ENCODE measurements around the gene AGPAT4. TPM values are rescaled to one million over a fixed set of nuclear protein-coding genes. Genes with fewer than 3 reads are reported as not detected.
A peak's percentile ranks its signal among the peaks of the same experiment; 100 is the strongest.

The AGPAT4 gene
- total and polyA plus RNA-seq, 2 of the 13 experiments (the other 11 are each of a cell fraction or from before 2014, with no cell fraction given): 0.07 to 0.13 TPM

DNA sequence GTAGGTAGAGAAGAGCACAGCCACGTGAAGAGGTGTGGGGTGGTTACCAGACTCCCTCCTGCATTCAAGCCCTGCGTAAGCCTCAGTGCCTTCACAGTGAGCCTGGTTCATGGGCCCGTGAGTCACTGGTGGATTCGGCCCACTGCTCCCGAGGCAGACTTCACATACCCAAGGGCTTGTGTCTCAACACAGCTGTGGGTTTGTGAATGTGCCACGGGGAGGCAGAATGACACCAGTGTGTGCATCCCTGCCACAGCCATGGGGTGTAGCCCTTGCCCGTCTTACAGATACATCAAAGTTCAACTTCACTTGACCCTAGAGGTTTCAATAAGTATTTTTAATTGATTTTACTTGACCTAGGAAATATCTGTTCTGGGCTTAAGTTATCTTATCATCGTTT is 173.8 kb downstream of the AGPAT4 start:
- Histone ChIP-seq H3K9me3 (ENCODE audit: low read length) (no peaks in the 10 kb centered on the region), H4K20me1 (ENCODE audit: insufficient read depth, low read length) (no peaks in the 10 kb centered on the region), H3K27ac (ENCODE audit: extremely low read length, insufficient read depth, low read length) (no peak overlapping the region), H3K4me1 (ENCODE audit: insufficient read depth, low read length) (no peaks in the 10 kb centered on the region), H2AFZ (ENCODE audit: low read length) (no peak overlapping the region), H3K9ac (ENCODE audit: insufficient read depth, low read depth, low read length) (no peak overlapping the region), H3K4me2 (ENCODE audit: low read depth, low read length) (no peak overlapping the region), H3K79me2 (ENCODE audit: insufficient read depth, low read length) (no peaks in the 10 kb centered on the region), H3K4me3 (replicated peaks in 1 of 3; ENCODE audit: insufficient read depth in 1 of 3, low read depth in 2 of 3, low read length in 3 of 3) (no peak overlapping the region), H3K36me3 (replicated peaks in 1 of 2; ENCODE audit: control insufficient read depth in 1 of 2, insufficient read depth in 2 of 2, low read length in 2 of 2) (peaks cover 12 to 44% of the 10 kb centered on the region in 2 experiments), H3K27me3 (ENCODE audit: control insufficient read depth in 1 of 2, insufficient read depth in 2 of 2, low read length in 2 of 2) (no peaks in the 10 kb centered on the region)
- ChIA-PET POLR2A (no interaction called here), CTCF (ENCODE audit: low intra/inter-chr PET ratio, low total read pairs) (no interaction called here)
- 98% methylated on average over 8 of the region's 8 CpGs for WGBS (ENCODE audit: low lambda C conversion rate)
- in situ Hi-C loops (cut with HindIII; ENCODE audit: extremely low pct_ligation_motif_present, low pct_unique_long_range_greater_than_20kb): no loop called here
- BruUV-seq (replicated peaks): no TSS peak
- intact Hi-C loops (cut with micrococcal nuclease; ENCODE audit: unreplicated experiment): loop anchor here (2.0 kb wide), 1 partner anchor 271 kb away; no protein-coding TSS in a partner anchor
- FAIRE-seq (no peak), ATAC-seq (peak; percentile 45; the same call in 2 of the 3 replicates), DNase-seq (ENCODE audit: low spot score) (no peak)
- TF ChIP-seq CTCF (CRISPR knock-in tag; IDR thresholded peaks at IDR 0.05) (0 out of 2 replicates have a peak, but pooled peaks have one; percentile 19), RFXANK (CRISPR knock-in tag; IDR thresholded peaks at IDR 0.05) (no peak)

DNA sequence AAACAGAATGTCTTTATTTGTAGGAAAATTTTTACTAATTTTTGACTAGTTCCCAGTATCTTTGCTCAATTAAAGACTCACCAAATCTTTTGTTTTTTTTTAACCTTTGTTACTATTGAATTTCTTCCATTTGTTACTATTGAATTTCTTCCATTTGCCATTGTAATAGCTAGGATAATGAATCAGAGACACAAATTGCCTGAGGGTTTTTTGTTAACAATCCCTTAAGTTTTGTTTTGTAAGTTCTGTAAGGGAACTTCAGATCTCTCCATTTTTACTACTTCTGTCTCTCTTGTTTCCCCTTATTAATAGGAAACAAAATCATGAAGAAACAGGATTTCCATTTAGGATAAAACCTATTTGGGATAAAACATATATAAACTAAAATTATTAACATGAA is 177.9 kb downstream of the AGPAT4 start:
- H3K9me3 ChIP-seq (ENCODE audit: low read length): no peaks in the 10 kb centered on the region
- no peak overlapping the region for H3K27ac ChIP-seq (ENCODE audit: extremely low read length, insufficient read depth, low read length)
- peaks cover 18 to 46% of the 10 kb centered on the region in 2 experiments for H3K36me3 ChIP-seq (replicated peaks in 1 of 2; ENCODE audit: control insufficient read depth in 1 of 2, insufficient read depth in 2 of 2, low read length in 2 of 2)
- BruUV-seq (replicated peaks): no TSS peak
- CTCF ChIA-PET (ENCODE audit: low intra/inter-chr PET ratio, low total read pairs): no interaction called here
- H3K9ac ChIP-seq (ENCODE audit: insufficient read depth, low read depth, low read length): no peak overlapping the region
- ATAC-seq (no peak), DNase-seq (ENCODE audit: low spot score) (no peak), FAIRE-seq (no peak)
- H3K4me3 ChIP-seq (replicated peaks in 1 of 3; ENCODE audit: insufficient read depth in 1 of 3, low read depth in 2 of 3, low read length in 3 of 3): no peak overlapping the region
- POLR2A ChIA-PET: no interaction called here
- no peaks in the 10 kb centered on the region for H3K27me3 ChIP-seq (ENCODE audit: control insufficient read depth in 1 of 2, insufficient read depth in 2 of 2, low read length in 2 of 2)
- H3K79me2 ChIP-seq (ENCODE audit: insufficient read depth, low read length): no peaks in the 10 kb centered on the region
- H3K4me1 ChIP-seq (ENCODE audit: insufficient read depth, low read length): no peaks in the 10 kb centered on the region
- intact Hi-C loops (cut with micrococcal nuclease; ENCODE audit: unreplicated experiment): loop anchor here (10.0 kb wide), 1 partner anchor 161 kb away; no protein-coding TSS in a partner anchor
- H4K20me1 ChIP-seq (ENCODE audit: insufficient read depth, low read length): no peaks in the 10 kb centered on the region
- H2AFZ ChIP-seq (ENCODE audit: low read length): no peak overlapping the region
- no peak overlapping the region for H3K4me2 ChIP-seq (ENCODE audit: low read depth, low read length)
- in situ Hi-C loops (cut with HindIII; ENCODE audit: extremely low pct_ligation_motif_present, low pct_unique_long_range_greater_than_20kb): loop anchor here (5.0 kb wide), 1 partner anchor 276 kb away; no protein-coding TSS in a partner anchor
- no peak for TF ChIP-seq GABPA (IDR thresholded peaks at IDR 0.05; ENCODE audit: low read depth, low read length)
- TF ChIP-seq GABPA (CRISPR knock-in tag; IDR thresholded peaks at IDR 0.05; ENCODE audit: low read depth): no peak
- TF ChIP-seq ZNF121 (CRISPR knock-in tag; IDR thresholded peaks at IDR 0.05): no peak
- no peak for TF ChIP-seq NAIF1 (CRISPR knock-in tag; IDR thresholded peaks at IDR 0.05; ENCODE audit: borderline replicate concordance)
- no peak for TF ChIP-seq TFDP2 (CRISPR knock-in tag; IDR thresholded peaks at IDR 0.05)
- TF ChIP-seq ZNF724P (CRISPR knock-in tag; IDR thresholded peaks at IDR 0.05; ENCODE audit: borderline replicate concordance): no peak
- no peak for TF ChIP-seq KLF11 (CRISPR knock-in tag; IDR thresholded peaks at IDR 0.05)
- no peak for TF ChIP-seq GATAD1 (CRISPR knock-in tag; IDR thresholded peaks at IDR 0.05)
- no peak for TF ChIP-seq TBX3 (IDR thresholded peaks at IDR 0.05; ENCODE audit: borderline replicate concordance)
- TF ChIP-seq ZNF232 (CRISPR knock-in tag; IDR thresholded peaks at IDR 0.05; ENCODE audit: borderline replicate concordance): no peak
- TF ChIP-seq, protein P1, sequence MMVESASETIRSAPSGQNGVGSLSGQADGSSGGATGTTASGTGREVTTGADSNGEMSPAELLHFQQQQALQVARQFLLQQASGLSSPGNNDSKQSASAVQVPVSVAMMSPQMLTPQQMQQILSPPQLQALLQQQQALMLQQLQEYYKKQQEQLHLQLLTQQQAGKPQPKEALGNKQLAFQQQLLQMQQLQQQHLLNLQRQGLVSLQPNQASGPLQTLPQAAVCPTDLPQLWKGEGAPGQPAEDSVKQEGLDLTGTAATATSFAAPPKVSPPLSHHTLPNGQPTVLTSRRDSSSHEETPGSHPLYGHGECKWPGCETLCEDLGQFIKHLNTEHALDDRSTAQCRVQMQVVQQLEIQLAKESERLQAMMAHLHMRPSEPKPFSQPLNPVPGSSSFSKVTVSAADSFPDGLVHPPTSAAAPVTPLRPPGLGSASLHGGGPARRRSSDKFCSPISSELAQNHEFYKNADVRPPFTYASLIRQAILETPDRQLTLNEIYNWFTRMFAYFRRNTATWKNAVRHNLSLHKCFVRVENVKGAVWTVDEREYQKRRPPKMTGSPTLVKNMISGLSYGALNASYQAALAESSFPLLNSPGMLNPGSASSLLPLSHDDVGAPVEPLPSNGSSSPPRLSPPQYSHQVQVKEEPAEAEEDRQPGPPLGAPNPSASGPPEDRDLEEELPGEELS (CRISPR knock-in tag; IDR thresholded peaks at IDR 0.05): no peak
- no peak for TF ChIP-seq ZBTB38 (CRISPR knock-in tag; IDR thresholded peaks at IDR 0.05)

All from HepG2 (cell line).